Right ventricle myocardium inferior (tissue), 1 donor: ENCODE measurements around the gene MYPOP. TPM values are rescaled to one million over a fixed set of nuclear protein-coding genes. Genes with fewer than 3 reads are reported as not detected.

ENCODE experiments used
- ATAC-seq: fragments of 200-7000 bp; cut with Tn5 transposase; one replicate; pipeline ENCODE4 v1.9.1; 2020; ENCODE audit warnings: mild to moderate bottlenecking, moderate library complexity
- DNase-seq: peaks from one replicate; pipeline ENCODE4 v3.0.0; 2021; ENCODE audit errors: missing footprints
- intact Hi-C: fragments of 100-400 bp; cut with DNase I; formaldehyde crosslinking; loops from one replicate; pipeline ENCODE4 v1.11.0; 2022
- total RNA-seq: library from RNA; stranded (reverse); fragmentation: NEBNext Ultra II Directional; extraction: Animal tissue kit (Norgen Biotek cat#: 25700); gene quantifications from one replicate; pipeline ENCODE4 v1.2.1, GENCODE V29; 2021
- donor health status: DM: no; HTN: yes; CAD: no; lungs with severe emphysema.

Gene MYPOP
- total RNA-seq, 1 donor from 2014 or later, result 16.0 TPM

GRCh38 chr19:45886427-45887199 lies 15.8 kb downstream of the MYPOP start:
- DNase-seq (peak; percentile 95), ATAC-seq (peak; percentile 92)
- intact Hi-C loops, result loop anchor here (1.0 to 5.0 kb wide), 3 partner anchors 24 to 109 kb away; partner anchors contain the start of genes CCDC61, RSPH6A and SYMPK

GRCh38 chr19:45885556-45886426 lies 16.6 kb downstream of the MYPOP start, which contains the start of gene IRF2BP1:
Gene IRF2BP1 (minus strand): TSS chr19:45886141. CDS start chr19:45885774, 367 bp downstream.
- peak; percentile 85 for ATAC-seq
- peak; percentile 98 for DNase-seq
- intact Hi-C loops, result loop anchor here (1.0 to 5.0 kb wide), 3 partner anchors 23 to 110 kb away; partner anchors contain the start of genes CCDC61, RSPH6A and SYMPK

- DNase-seq (no peak), ATAC-seq (no peak)
Observed at GRCh38 chr19:45884682-45885555, 17.5 kb downstream of the MYPOP start.

GRCh38 chr19:45883881-45884681 lies 18.3 kb downstream of the MYPOP start:
- intact Hi-C loops, result no loop called here
- no peak for ATAC-seq
- no peak for DNase-seq

More at GRCh38 chr19:45884682-45885555, 17.5 kb downstream of the MYPOP start:
- intact Hi-C loops, result loop anchor here (5.0 kb wide), 1 partner anchor 68 kb away; the partner anchor contains the start of gene RSPH6A

- ATAC-seq (no peak), DNase-seq (no peak)
- intact Hi-C loops, result no loop called here
Observed at GRCh38 chr19:45883586-45883880, 18.9 kb downstream of the MYPOP start.

- ATAC-seq (no peak), DNase-seq (peak; percentile 87)
- intact Hi-C loops, result no loop called here
Observed at GRCh38 chr19:45882652-45883585, 19.5 kb downstream of the MYPOP start.

GRCh38 chr19:45881909-45882528 lies 20.4 kb downstream of the MYPOP start:
- DNase-seq (no peak), ATAC-seq (no peak)
- intact Hi-C loops, result no loop called here

GRCh38 chr19:45881082-45881908 lies 21.1 kb downstream of the MYPOP start:
- ATAC-seq, result no peak
- intact Hi-C loops, result no loop called here

GRCh38 chr19:45879971-45880370 lies 22.4 kb downstream of the MYPOP start:
- intact Hi-C loops, result no loop called here
- DNase-seq, result no peak
- ATAC-seq, result no peak

More at GRCh38 chr19:45881082-45881908, 21.1 kb downstream of the MYPOP start:
- DNase-seq, result no peak

- intact Hi-C loops, result no loop called here
- DNase-seq (no peak), ATAC-seq (no peak)
Observed at GRCh38 chr19:45879055-45879454, 23.4 kb downstream of the MYPOP start.

- DNase-seq (no peak), ATAC-seq (no peak)
- intact Hi-C loops, result no loop called here
Observed at GRCh38 chr19:45878043-45878794, 24.2 kb downstream of the MYPOP start.

- DNase-seq, result no peak
- peak; percentile 33 for ATAC-seq
- intact Hi-C loops, result no loop called here
Observed at GRCh38 chr19:45876411-45877197, 25.8 kb downstream of the MYPOP start.

- ATAC-seq, result no peak
- DNase-seq, result no peak
- intact Hi-C loops, result no loop called here
Observed at GRCh38 chr19:45876161-45876410, 26.3 kb downstream of the MYPOP start.

- ATAC-seq, result no peak
- no peak for DNase-seq
- intact Hi-C loops, result no loop called here
Observed at GRCh38 chr19:45874620-45874966, 27.8 kb downstream of the MYPOP start.
